ACHN (cell line): ENCODE data around the gene SPAG9.
"Not testable (repeated sequence)": the region's sequence is repeated elsewhere in the genome, so short reads cannot be mapped to it uniquely, and the experiment has no call there.

Experiments
- DNase-seq: peaks from one replicate; pipeline ENCODE4 v3.0.0-alpha.2; 2015
- in situ Hi-C: cut with HindIII; loops from 2 replicates; pipeline ENCODE4 v1.10.0; 2017; ENCODE audit warnings: low sequenced_read_pairs, low pct_ligation_motif_present, low pct_unique_long_range_greater_than_20kb

The SPAG9 gene

GRCh38 chr17:51142597-51142996 is 21.9 kb upstream of the SPAG9 start:
- in situ Hi-C loops: no loop called here
- no peak for DNase-seq

- no peak for DNase-seq
- in situ Hi-C loops: no loop called here
Observed at GRCh38 chr17:51135956-51136355, 15.3 kb upstream of the SPAG9 start.

GRCh38 chr17:51133365-51133764 is 12.7 kb upstream of the SPAG9 start:
- in situ Hi-C loops: no loop called here
- no peak for DNase-seq

GRCh38 chr17:51132964-51133319 is 12.3 kb upstream of the SPAG9 start:
- in situ Hi-C loops: no loop called here
- DNase-seq: no peak

GRCh38 chr17:51128076-51128475 is 7.4 kb upstream of the SPAG9 start:
- in situ Hi-C loops: no loop called here
- no peak for DNase-seq

GRCh38 chr17:51124640-51125503 is 4.2 kb upstream of the SPAG9 start:
- in situ Hi-C loops: no loop called here
- DNase-seq: no peak

DNA sequence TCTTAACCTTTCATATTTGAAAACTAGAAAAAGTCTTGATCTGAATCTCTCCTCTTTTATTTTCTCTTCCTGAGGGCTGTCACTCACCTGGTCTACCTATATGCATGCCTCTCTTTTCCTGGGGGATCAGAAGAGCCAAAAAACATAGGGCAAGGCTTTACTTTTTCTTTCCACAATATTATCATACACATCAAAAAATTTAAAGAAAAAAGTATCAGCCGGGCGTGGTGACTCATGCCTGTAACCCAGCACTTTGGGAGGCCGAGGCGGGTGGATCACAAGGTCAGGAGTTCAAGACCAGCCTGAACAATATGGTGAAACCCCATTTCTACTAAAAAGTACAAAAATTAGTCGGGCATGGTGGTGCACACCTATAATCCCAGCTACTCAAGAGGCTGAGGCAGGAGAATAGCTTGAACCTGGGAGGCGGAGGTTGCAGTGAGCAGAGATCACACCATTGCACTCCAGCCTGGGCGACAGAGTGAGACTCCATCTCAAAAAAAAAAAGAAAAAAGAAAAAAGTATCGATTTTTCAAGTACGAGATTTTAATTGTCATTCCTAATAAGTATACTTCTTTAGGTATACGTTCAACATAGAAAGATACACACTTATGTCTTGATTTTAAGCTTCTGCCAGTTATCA is 1.9 kb upstream of the SPAG9 start:
- in situ Hi-C loops, DNase-seq: not testable (repeated sequence)

- in situ Hi-C loops: no loop called here
- peak; percentile 99 for DNase-seq
Observed at GRCh38 chr17:51121620-51122472, 1.2 kb upstream of the SPAG9 start.

- no peak for DNase-seq
- in situ Hi-C loops: no loop called here
Observed at GRCh38 chr17:51120357-51120738, 320 bp downstream of the SPAG9 start.

- peak; percentile 73 for DNase-seq
- in situ Hi-C loops: no loop called here
Observed at GRCh38 chr17:51119415-51120356, 982 bp downstream of the SPAG9 start.

- in situ Hi-C loops: no loop called here
Observed at GRCh38 chr17:51118330-51119195, 2.1 kb downstream of the SPAG9 start.

GRCh38 chr17:51115179-51115578 is 5.5 kb downstream of the SPAG9 start:
- in situ Hi-C loops: no loop called here
- no peak for DNase-seq

More at GRCh38 chr17:51118330-51119195, 2.1 kb downstream of the SPAG9 start:
- DNase-seq: no peak

GRCh38 chr17:51112303-51113222 is 8.1 kb downstream of the SPAG9 start:
- DNase-seq: peak; percentile 82
- in situ Hi-C loops: not testable (repeated sequence)

GRCh38 chr17:51107778-51108177 is 12.9 kb downstream of the SPAG9 start:
- in situ Hi-C loops: no loop called here
- no peak for DNase-seq

GRCh38 chr17:51103451-51103850 is 17.2 kb downstream of the SPAG9 start:
- DNase-seq: peak; percentile 9
- in situ Hi-C loops: no loop called here

- DNase-seq: peak; percentile 75
- in situ Hi-C loops: no loop called here
Observed at GRCh38 chr17:51103050-51103449, 17.6 kb downstream of the SPAG9 start.
